Loucy (cell line): ENCODE data around the gene PKIB.

Source experiments
- H2AFZ ChIP-seq: fragments of 200-600 bp; sonication (generic); 2 replicates; pipeline ENCODE4 v1.6.0; 2016; ENCODE audit warnings: antibody characterized with exemption, mild to moderate bottlenecking, low read length, moderate library complexity
- H3F3A ChIP-seq: fragments of 200-600 bp; 2 replicates; pipeline ENCODE4 v1.6.0; 2016; ENCODE audit warnings: antibody characterized with exemption, low read depth, mild to moderate bottlenecking
- H3K27me3 ChIP-seq: fragments of 200-600 bp; sonication (generic); 2 replicates; pipeline ENCODE4 v1.6.1; 2014; ENCODE audit warnings: low read length, mild to moderate bottlenecking; ENCODE audit not compliant: insufficient read depth, poor library complexity, severe bottlenecking
- H3K36me3 ChIP-seq: fragments of 200-600 bp; sonication (generic); 2 replicates; pipeline ENCODE4 v1.6.1; 2016; ENCODE audit warnings: low read length; ENCODE audit not compliant: insufficient read depth
- H3K4me1 ChIP-seq: fragments of 200-600 bp; sonication (generic); 2 replicates; pipeline ENCODE4 v1.5.1; 2014; ENCODE audit warnings: low read length, mild to moderate bottlenecking; ENCODE audit not compliant: insufficient read depth, poor library complexity, severe bottlenecking
- H3K4me2 ChIP-seq: fragments of 200-600 bp; sonication (generic); 2 replicates; pipeline ENCODE4 v1.6.0; 2014; ENCODE audit warnings: antibody characterized with exemption, low read length, low read depth, mild to moderate bottlenecking; ENCODE audit not compliant: poor library complexity, severe bottlenecking
- H3K4me3 ChIP-seq: fragments of 200-600 bp; sonication (generic); 2 replicates; pipeline ENCODE4 v1.5.1; 2014; ENCODE audit warnings: low read length, mild to moderate bottlenecking, mixed read lengths; ENCODE audit not compliant: poor library complexity, severe bottlenecking
- H3K79me2 ChIP-seq: fragments of 200-600 bp; sonication (generic); 2 replicates; pipeline ENCODE4 v1.6.1; 2014; ENCODE audit warnings: low read length; ENCODE audit not compliant: insufficient read depth
- H3K9ac ChIP-seq: fragments of 200-600 bp; sonication (generic); 2 replicates; pipeline ENCODE4 v1.6.0; 2014; ENCODE audit warnings: mild to moderate bottlenecking, low read depth, low read length, moderate library complexity; ENCODE audit not compliant: poor library complexity, severe bottlenecking
- H3K9me2 ChIP-seq: fragments of 200-600 bp; sonication (generic); replicated peaks from 2 replicates; pipeline ENCODE4 v1.6.1; 2016; ENCODE audit warnings: low read depth, low read length, mixed read lengths
- H3K9me3 ChIP-seq: fragments of 200-600 bp; sonication (generic); 2 replicates; pipeline ENCODE4 v1.6.1; 2014; ENCODE audit warnings: mild to moderate bottlenecking, antibody characterized with exemption, low read length, low read depth; ENCODE audit not compliant: insufficient read depth
- H4K20me1 ChIP-seq: fragments of 200-600 bp; sonication (generic); 2 replicates; pipeline ENCODE4 v1.6.0; 2014; ENCODE audit warnings: antibody characterized with exemption, low read length, mild to moderate bottlenecking; ENCODE audit not compliant: insufficient read depth, poor library complexity, severe bottlenecking
- CTCF ChIP-seq: fragments of 200-600 bp; sonication (generic); conservative IDR thresholded peaks from 2 replicates; pipeline ENCODE4 v1.5.1; 2014; ENCODE audit warnings: mild to moderate bottlenecking, antibody characterized with exemption, low read length
- EZH2phosphoT487 ChIP-seq: fragments of 200-600 bp; IDR thresholded peaks from 2 replicates; pipeline ENCODE4 v1.6.1; 2018; ENCODE audit warnings: antibody characterized with exemption, mild to moderate bottlenecking, moderate library complexity, borderline replicate concordance

The PKIB gene

GRCh38 chr6:122645256-122645655 is 35.1 kb downstream of the PKIB start:
- Histone ChIP-seq H3K79me2 (no peaks in the 10 kb centered on the region), H3K9ac (no peak overlapping the region), H4K20me1 (no peaks in the 10 kb centered on the region), H3K27me3 (no peaks in the 10 kb centered on the region), H3K9me2 (no peaks in the 10 kb centered on the region), H3K4me1 (no peaks in the 10 kb centered on the region), H3K4me3 (no peak overlapping the region), H3K9me3 (no peaks in the 10 kb centered on the region), H3F3A (no peaks in the 10 kb centered on the region), H2AFZ (no peak overlapping the region), H3K36me3 (no peaks in the 10 kb centered on the region), H3K4me2 (no peak overlapping the region)
- TF ChIP-seq CTCF (no peak), EZH2phosphoT487 (no peak)

- Histone ChIP-seq H3K4me3 (no peak overlapping the region), H3K4me2 (no peak overlapping the region), H3K27me3 (no peaks in the 10 kb centered on the region), H3K79me2 (no peaks in the 10 kb centered on the region), H3K4me1 (no peaks in the 10 kb centered on the region), H3K36me3 (no peaks in the 10 kb centered on the region), H2AFZ (no peak overlapping the region), H3K9ac (no peak overlapping the region), H4K20me1 (no peaks in the 10 kb centered on the region), H3K9me2 (no peaks in the 10 kb centered on the region), H3K9me3 (no peaks in the 10 kb centered on the region), H3F3A (no peaks in the 10 kb centered on the region)
- TF ChIP-seq CTCF (no peak), EZH2phosphoT487 (no peak)
Measured at GRCh38 chr6:122647765-122648164, 37.6 kb downstream of the PKIB start.

GRCh38 chr6:122648726-122649125 is 38.5 kb downstream of the PKIB start:
- no peak overlapping the region for H3K4me2 ChIP-seq
- H3K27me3 ChIP-seq, result no peaks in the 10 kb centered on the region
- H3F3A ChIP-seq, result no peaks in the 10 kb centered on the region
- H3K9me3 ChIP-seq, result no peaks in the 10 kb centered on the region
- H2AFZ ChIP-seq, result no peak overlapping the region
- H4K20me1 ChIP-seq, result no peaks in the 10 kb centered on the region
- H3K9me2 ChIP-seq, result no peaks in the 10 kb centered on the region
- H3K4me1 ChIP-seq, result no peaks in the 10 kb centered on the region
- TF ChIP-seq CTCF (no peak), EZH2phosphoT487 (no peak)
- no peak overlapping the region for H3K9ac ChIP-seq
- no peaks in the 10 kb centered on the region for H3K79me2 ChIP-seq
- H3K36me3 ChIP-seq, result no peaks in the 10 kb centered on the region
- H3K4me3 ChIP-seq, result no peak overlapping the region
